HCT116 (cell line): ENCODE results near the gene SIX2. TPM values are rescaled to one million over a fixed set of nuclear protein-coding genes. Genes with fewer than 3 reads are reported as not detected.

Experiments
- ATAC-seq: fragments of 200-7000 bp; cut with Tn5 transposase; 2 replicates; pipeline ENCODE4 v1.9.1; 2020; ENCODE audit warnings: mild to moderate bottlenecking, moderate library complexity
- BruUV-seq: library from RNA; stranded (reverse); fragments of 400-500 nt; replicated peaks from 2 replicates; lab custom pipeline; 2021; lab: Mats Ljungman, UMichigan
- CTCF ChIA-PET: fragments of 300-600 bp; sonication (Branson Sonifier 250); formaldehyde crosslinking; loops from one replicate; lab custom pipeline; 2021; ENCODE audit warnings: antibody characterized with exemption; lab: Charles Lee
- POLR2A ChIA-PET: fragments of 300-600, 350-600 bp; sonication (Branson Sonifier 250); formaldehyde crosslinking; loops from one replicate; lab custom pipeline; 2021; ENCODE audit warnings: antibody characterized with exemption; lab: Charles Lee
- RAD21 ChIA-PET, 2 experiments: fragments of 300-600 bp; sonication (Branson Sonifier 250); formaldehyde crosslinking; loops; one replicate each; lab custom pipeline; 2023; ENCODE audit warnings: low total read pairs in 2 of 2; ENCODE audit not compliant: uncharacterized antibody in 2 of 2, unreplicated experiment in 2 of 2, low non-redundant PET in 1 of 2; lab: Charles Lee
- DNase-seq: peaks from one replicate; pipeline ENCODE4 v3.0.0-alpha.2; 2010; ENCODE audit warnings: low read depth, low spot score
- H2AFZ ChIP-seq: fragments of 200-600 bp; shearing (Covaris generic), sonication (generic); 2 replicates; pipeline ENCODE4 v1.6.1; 2017; ENCODE audit warnings: low read depth, mixed run types, mixed read lengths, antibody characterized with exemption, low read length; ENCODE audit not compliant: poor library complexity, severe bottlenecking
- H3K27ac ChIP-seq: 2 replicates; pipeline ENCODE4 v1.5.1; 2012; ENCODE audit warnings: low read depth, low read length
- H3K27me3 ChIP-seq: fragments of 200-600 bp; sonication (generic); 2 replicates; pipeline ENCODE4 v1.6.1; 2016; ENCODE audit warnings: mixed run types, low read length, mixed read lengths; ENCODE audit not compliant: insufficient read depth
- H3K36me3 ChIP-seq, 2 experiments: fragments of 200-500 bp in 1 of 2; fragments of 200-600 bp in 1 of 2; sonication (Bioruptor generic) in 1 of 2; sonication (generic) in 1 of 2; 2 replicates each; pipeline versions ENCODE4 v1.5.1 to v1.6.1; 2014 to 2016; ENCODE audit warnings: low read length in 2 of 2, inconsistent platforms in 1 of 2, mixed read lengths in 1 of 2, mixed run types in 1 of 2; ENCODE audit not compliant: insufficient read depth in 2 of 2, control insufficient read depth in 1 of 2
- H3K4me1 ChIP-seq, 2 experiments: fragments of 200-600 bp in 1 of 2; sonication (generic) in 1 of 2; 2 replicates each; pipeline versions ENCODE4 v1.5.1 to v1.6.1; 2012 to 2017; ENCODE audit warnings: low read length in 2 of 2, inconsistent platforms in 1 of 2, mild to moderate bottlenecking in 1 of 2, mixed read lengths in 1 of 2, mixed run types in 1 of 2, moderate library complexity in 1 of 2; ENCODE audit not compliant: insufficient read depth in 2 of 2, control insufficient read depth in 1 of 2
- H3K4me2 ChIP-seq: fragments of 200-600 bp; sonication (generic); 2 replicates; pipeline ENCODE4 v1.6.1; 2017; ENCODE audit warnings: mixed run types, low read length, mixed read lengths
- H3K4me3 ChIP-seq, 2 experiments: fragments of 200-600 bp in 1 of 2; sonication (generic) in 1 of 2; replicated peaks in 1 of 2; 2 replicates each; pipeline ENCODE4 v1.5.1; 2011 to 2016; ENCODE audit warnings: low read length in 2 of 2, control low read depth in 1 of 2, low read depth in 1 of 2, mild to moderate bottlenecking in 1 of 2, mixed read lengths in 1 of 2, mixed run types in 1 of 2
- H3K79me2 ChIP-seq: fragments of 200-600 bp; sonication (generic); 2 replicates; pipeline ENCODE4 v1.6.1; 2017; ENCODE audit warnings: mild to moderate bottlenecking, mixed run types, low read length, moderate library complexity, mixed read lengths; ENCODE audit not compliant: insufficient read depth
- H3K9ac ChIP-seq: fragments of 200-600 bp; sonication (generic); 2 replicates; pipeline ENCODE4 v1.6.1; 2016; ENCODE audit warnings: low read length, mixed read lengths
- H3K9me2 ChIP-seq: fragments of 200-600 bp; sonication (generic), shearing (Covaris generic); 2 replicates; pipeline ENCODE4 v1.6.1; 2017; ENCODE audit warnings: mixed run types, mild to moderate bottlenecking, moderate library complexity; ENCODE audit not compliant: insufficient read depth
- H3K9me3 ChIP-seq, 2 experiments: fragments of 200-500 bp in 1 of 2; fragments of 200-600 bp in 1 of 2; sonication (Bioruptor generic) in 1 of 2; sonication (generic) in 1 of 2; 2 replicates each; pipeline ENCODE4 v1.6.1; 2014 to 2017; ENCODE audit warnings: low read length in 2 of 2, mixed read lengths in 2 of 2, inconsistent platforms in 1 of 2, low read depth in 1 of 2, mild to moderate bottlenecking in 1 of 2, mixed run types in 1 of 2, moderate library complexity in 1 of 2; ENCODE audit not compliant: control insufficient read depth in 1 of 2, insufficient read depth in 1 of 2
- H4K20me1 ChIP-seq: fragments of 200-600 bp; sonication (generic), shearing (Covaris generic); 2 replicates; pipeline ENCODE4 v1.6.1; 2017; ENCODE audit warnings: mixed run types, mild to moderate bottlenecking, moderate library complexity; ENCODE audit not compliant: insufficient read depth
- CBX3 ChIP-seq: IDR thresholded peaks from 2 replicates; pipeline ENCODE4 v1.6.1; 2012; ENCODE audit warnings: low read depth
- CEBPB ChIP-seq: IDR thresholded peaks from 2 replicates; pipeline ENCODE4 v1.6.1; 2012; ENCODE audit warnings: low read depth
- EGR1 ChIP-seq: IDR thresholded peaks from 2 replicates; pipeline ENCODE4 v1.6.1; 2012; ENCODE audit warnings: low read depth
- EZH2 ChIP-seq: fragments of 200-600 bp; sonication (generic); IDR thresholded peaks from 2 replicates; pipeline ENCODE4 v1.6.1; 2017; ENCODE audit warnings: antibody characterized with exemption, mixed run types
- EZH2phosphoT487 ChIP-seq: fragments of 200-600 bp; IDR thresholded peaks from 2 replicates; pipeline ENCODE4 v1.6.1; 2018; ENCODE audit warnings: antibody characterized with exemption, borderline replicate concordance
- FOSL1 ChIP-seq: IDR thresholded peaks from 2 replicates; pipeline ENCODE4 v1.6.1; 2012; ENCODE audit warnings: low read depth
- JUND ChIP-seq: IDR thresholded peaks from 2 replicates; pipeline ENCODE4 v1.6.1; 2012
- RAD21 ChIP-seq: IDR thresholded peaks from 2 replicates; pipeline ENCODE4 v1.6.1; 2012; ENCODE audit warnings: low read depth, mild to moderate bottlenecking
- SIN3A ChIP-seq: IDR thresholded peaks from 2 replicates; pipeline ENCODE4 v1.6.1; 2012; ENCODE audit warnings: low read depth
- SP1 ChIP-seq: IDR thresholded peaks from 2 replicates; pipeline ENCODE4 v1.6.1; 2012; ENCODE audit warnings: low read depth
- YY1 ChIP-seq: IDR thresholded peaks from 2 replicates; pipeline ENCODE4 v1.6.1; 2011; ENCODE audit warnings: low read length, low read depth, moderate library complexity, mild to moderate bottlenecking; ENCODE audit not compliant: insufficient replicate concordance; ENCODE audit errors: extremely low read depth
- ZFX ChIP-seq: fragments of 450-650 bp; IDR thresholded peaks from 2 replicates; pipeline ENCODE4 v1.6.1; 2017
- ZNF274 ChIP-seq: fragments of 200-500 bp; sonication (Bioruptor generic); IDR thresholded peaks from 2 replicates; pipeline ENCODE4 v1.6.1; 2014; ENCODE audit warnings: mild to moderate bottlenecking, low read depth, low read length, inconsistent platforms
- intact Hi-C: fragments of 100-400 bp; cut with micrococcal nuclease; formaldehyde crosslinking; loops from 2 replicates; pipeline ENCODE4 v1.10.0; 2022
- total RNA-seq: library from RNA; stranded (reverse); gene quantifications from one replicate; pipeline ENCODE4 v1.2.1, GENCODE V29; 2021; ENCODE audit not compliant: unreplicated experiment
- TF ChIP-seq, protein P1 (sequence below): IDR thresholded peaks from 2 replicates; pipeline ENCODE4 v1.6.1; 2012; ENCODE audit warnings: low read depth
- TF ChIP-seq, protein P2 (sequence below): IDR thresholded peaks from 2 replicates; pipeline ENCODE4 v1.6.1; 2011; ENCODE audit warnings: mild to moderate bottlenecking, low read length, moderate library complexity; ENCODE audit not compliant: insufficient replicate concordance; ENCODE audit errors: extremely low read depth

SIX2 gene
- total RNA-seq, 1 experiment from 2014 or later: 0.54 TPM

DNA sequence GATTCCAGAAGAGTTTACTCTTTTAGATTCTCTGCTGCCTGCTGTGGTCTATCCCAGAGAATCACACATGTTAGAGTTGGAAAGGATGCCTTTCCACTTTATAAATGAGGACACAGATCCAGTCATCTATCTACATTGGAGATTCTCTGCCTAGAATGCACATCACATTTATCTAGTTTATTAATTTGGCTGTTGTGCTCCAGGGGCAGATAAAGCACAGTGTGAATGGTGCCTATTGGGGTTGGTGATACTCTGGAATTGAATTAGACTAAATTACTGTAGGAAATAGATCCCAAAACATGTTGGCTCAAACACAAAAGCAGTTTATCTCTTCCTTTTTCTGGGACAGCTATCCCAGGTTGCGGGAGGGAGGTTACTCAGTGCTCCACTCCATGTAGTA lies 14.9 kb downstream of the SIX2 start:
- ChIA-PET RAD21 (no interaction called here), CTCF (no interaction called here), POLR2A (no interaction called here)
- no peaks in the 10 kb centered on the region for H3K36me3 ChIP-seq
- no peak overlapping the region for H3K27ac ChIP-seq
- no peak overlapping the region for H3K9ac ChIP-seq
- no peaks in the 10 kb centered on the region for H4K20me1 ChIP-seq
- H2AFZ ChIP-seq: no peak overlapping the region
- no peak for TF ChIP-seq RAD21
- no peak for TF ChIP-seq EGR1
- no peak for TF ChIP-seq ZNF274
- TF ChIP-seq CBX3: no peak
- TF ChIP-seq EZH2phosphoT487: no peak
- no peak for TF ChIP-seq SIN3A
- TF ChIP-seq ZFX: no peak
- TF ChIP-seq, protein P1, sequence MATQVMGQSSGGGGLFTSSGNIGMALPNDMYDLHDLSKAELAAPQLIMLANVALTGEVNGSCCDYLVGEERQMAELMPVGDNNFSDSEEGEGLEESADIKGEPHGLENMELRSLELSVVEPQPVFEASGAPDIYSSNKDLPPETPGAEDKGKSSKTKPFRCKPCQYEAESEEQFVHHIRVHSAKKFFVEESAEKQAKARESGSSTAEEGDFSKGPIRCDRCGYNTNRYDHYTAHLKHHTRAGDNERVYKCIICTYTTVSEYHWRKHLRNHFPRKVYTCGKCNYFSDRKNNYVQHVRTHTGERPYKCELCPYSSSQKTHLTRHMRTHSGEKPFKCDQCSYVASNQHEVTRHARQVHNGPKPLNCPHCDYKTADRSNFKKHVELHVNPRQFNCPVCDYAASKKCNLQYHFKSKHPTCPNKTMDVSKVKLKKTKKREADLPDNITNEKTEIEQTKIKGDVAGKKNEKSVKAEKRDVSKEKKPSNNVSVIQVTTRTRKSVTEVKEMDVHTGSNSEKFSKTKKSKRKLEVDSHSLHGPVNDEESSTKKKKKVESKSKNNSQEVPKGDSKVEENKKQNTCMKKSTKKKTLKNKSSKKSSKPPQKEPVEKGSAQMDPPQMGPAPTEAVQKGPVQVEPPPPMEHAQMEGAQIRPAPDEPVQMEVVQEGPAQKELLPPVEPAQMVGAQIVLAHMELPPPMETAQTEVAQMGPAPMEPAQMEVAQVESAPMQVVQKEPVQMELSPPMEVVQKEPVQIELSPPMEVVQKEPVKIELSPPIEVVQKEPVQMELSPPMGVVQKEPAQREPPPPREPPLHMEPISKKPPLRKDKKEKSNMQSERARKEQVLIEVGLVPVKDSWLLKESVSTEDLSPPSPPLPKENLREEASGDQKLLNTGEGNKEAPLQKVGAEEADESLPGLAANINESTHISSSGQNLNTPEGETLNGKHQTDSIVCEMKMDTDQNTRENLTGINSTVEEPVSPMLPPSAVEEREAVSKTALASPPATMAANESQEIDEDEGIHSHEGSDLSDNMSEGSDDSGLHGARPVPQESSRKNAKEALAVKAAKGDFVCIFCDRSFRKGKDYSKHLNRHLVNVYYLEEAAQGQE: no peak
- no peak for TF ChIP-seq CEBPB
- no peak for TF ChIP-seq YY1
- TF ChIP-seq, protein P2, sequence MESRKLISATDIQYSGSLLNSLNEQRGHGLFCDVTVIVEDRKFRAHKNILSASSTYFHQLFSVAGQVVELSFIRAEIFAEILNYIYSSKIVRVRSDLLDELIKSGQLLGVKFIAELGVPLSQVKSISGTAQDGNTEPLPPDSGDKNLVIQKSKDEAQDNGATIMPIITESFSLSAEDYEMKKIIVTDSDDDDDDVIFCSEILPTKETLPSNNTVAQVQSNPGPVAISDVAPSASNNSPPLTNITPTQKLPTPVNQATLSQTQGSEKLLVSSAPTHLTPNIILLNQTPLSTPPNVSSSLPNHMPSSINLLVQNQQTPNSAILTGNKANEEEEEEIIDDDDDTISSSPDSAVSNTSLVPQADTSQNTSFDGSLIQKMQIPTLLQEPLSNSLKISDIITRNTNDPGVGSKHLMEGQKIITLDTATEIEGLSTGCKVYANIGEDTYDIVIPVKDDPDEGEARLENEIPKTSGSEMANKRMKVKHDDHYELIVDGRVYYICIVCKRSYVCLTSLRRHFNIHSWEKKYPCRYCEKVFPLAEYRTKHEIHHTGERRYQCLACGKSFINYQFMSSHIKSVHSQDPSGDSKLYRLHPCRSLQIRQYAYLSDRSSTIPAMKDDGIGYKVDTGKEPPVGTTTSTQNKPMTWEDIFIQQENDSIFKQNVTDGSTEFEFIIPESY: no peak
- no peak for TF ChIP-seq SP1
- no peak for TF ChIP-seq JUND
- no peak for TF ChIP-seq FOSL1
- TF ChIP-seq EZH2: no peak
- BruUV-seq: no TSS peak
- intact Hi-C loops: no loop called here
- peaks cover 11% of the 10 kb centered on the region for H3K27me3 ChIP-seq
- no peak overlapping the region for H3K4me3 ChIP-seq
- no peaks in the 10 kb centered on the region for H3K9me3 ChIP-seq
- DNase-seq (no peak), ATAC-seq (no peak)
- no peaks in the 10 kb centered on the region for H3K4me1 ChIP-seq
- H3K79me2 ChIP-seq: no peaks in the 10 kb centered on the region
- H3K4me2 ChIP-seq: no peak overlapping the region
- H3K9me2 ChIP-seq: no peaks in the 10 kb centered on the region
